ENCODE measurements around the gene STX16.

The STX16 gene

DNA sequence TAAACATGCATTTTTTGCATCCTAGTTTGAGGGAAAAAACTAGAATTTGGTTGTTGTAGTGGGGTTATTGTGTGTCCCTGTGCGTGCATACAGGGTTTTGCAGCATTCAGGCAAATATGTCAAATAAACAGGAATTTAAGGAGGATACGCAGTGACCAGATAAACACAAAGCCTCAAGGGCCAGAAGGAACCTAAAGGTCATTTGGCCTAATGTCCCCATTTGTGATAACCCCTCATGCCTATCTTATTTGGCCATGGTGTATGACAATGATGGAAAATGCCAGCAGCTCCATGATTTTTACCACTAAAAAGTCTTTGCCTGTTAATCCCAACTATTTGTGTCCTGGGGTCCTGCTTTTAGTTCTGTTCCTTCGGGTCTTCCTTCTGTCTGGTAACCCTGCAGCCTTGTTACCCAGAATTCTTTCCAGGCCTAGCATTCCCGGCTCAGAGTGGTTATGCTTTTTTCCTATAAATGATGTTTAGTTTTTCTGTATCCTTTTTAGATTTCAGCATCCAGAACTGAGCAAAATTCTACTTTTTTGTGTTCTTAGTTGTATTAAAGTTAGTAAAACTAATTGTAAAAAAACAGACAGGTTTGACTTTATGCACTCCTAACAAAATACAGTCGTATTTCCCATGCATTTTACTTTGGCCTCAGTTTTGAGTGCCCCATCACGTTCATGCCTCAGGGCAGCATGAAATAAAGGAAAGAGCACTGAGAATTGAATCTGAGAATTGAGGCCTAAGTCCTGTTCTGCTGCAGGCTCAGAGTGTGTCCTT lies 4.4 kb downstream of the STX16 start:
- no peak for DNase-seq

DNA sequence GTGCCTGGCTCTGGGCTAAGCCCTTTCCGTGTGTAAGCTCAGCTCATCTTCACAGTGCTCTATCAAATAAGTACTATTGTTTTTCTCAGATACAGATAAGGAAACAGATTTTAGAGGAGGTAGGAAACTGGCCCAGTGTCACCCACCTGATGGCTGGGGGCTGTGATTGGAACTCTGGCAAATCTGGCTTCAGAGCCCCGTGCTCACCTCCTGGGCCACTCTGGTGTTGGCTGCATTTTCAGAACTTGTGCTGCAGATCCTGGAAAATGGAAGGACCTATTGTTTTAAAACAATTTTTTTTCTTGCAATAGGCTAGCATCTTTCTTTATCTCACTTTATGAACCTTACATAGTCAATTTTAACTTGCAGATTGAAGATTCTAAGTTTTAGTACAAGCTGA lies 5.7 kb downstream of the STX16 start:
- DNase-seq: no peak

DNA sequence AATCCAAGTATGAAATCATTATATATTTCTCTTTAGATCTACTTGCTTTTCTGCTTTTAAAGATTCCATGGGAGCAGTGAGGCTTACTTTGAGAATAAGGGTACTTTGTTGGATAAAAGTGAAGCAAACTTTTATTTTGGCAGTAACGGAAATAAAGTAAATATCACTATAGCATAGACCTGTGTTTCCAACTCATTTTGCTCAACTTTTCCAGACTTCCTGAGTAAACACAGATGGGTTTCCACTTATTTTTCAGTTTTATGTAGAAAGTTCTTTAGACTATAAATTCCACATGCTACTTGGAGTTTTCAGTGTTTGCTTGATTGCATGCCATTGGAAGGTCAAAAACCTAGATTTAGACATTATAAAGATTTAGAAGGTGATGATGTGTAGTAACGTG lies 6.2 kb downstream of the STX16 start:
- no peak for DNase-seq

DNA sequence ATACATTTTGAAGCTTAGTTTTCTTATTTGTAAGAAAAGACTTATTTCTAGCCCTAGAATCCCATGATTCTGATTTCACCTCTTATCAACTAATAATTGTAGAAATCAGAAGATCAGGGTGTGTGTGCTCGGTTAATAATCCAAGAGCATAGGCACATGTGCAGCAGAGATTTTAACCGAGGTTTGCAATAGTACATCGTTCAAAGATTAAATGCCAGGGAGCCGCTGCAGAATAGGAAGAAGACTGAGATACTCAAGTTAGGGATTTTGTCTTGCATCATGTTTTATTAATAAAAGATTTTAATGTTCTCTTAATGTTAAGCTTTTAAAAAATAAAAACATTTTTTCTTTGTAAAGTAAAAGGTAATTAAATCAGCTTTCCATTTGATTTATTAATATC lies 6.9 kb downstream of the STX16 start:
- DNase-seq: no peak

DNA sequence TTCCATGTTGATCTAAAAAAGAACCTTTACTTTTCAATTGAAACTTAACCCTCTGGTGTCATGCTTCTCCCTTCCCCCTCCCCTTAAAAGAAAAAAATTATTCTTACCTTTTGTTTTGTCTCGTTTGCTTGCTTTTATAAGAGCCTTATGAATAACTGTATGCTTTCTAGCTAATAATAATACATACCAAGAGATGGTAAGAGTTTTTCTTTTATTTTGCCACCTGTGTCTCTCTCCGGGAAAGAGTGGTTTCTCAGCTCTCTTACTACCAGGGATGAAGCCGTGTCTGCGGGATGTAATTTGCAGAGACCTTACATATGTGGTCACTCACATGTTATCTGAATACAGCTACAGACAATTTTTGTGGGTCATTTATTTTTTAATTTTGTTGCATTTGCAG lies 7.7 kb downstream of the STX16 start:
- DNase-seq: no peak

DNA sequence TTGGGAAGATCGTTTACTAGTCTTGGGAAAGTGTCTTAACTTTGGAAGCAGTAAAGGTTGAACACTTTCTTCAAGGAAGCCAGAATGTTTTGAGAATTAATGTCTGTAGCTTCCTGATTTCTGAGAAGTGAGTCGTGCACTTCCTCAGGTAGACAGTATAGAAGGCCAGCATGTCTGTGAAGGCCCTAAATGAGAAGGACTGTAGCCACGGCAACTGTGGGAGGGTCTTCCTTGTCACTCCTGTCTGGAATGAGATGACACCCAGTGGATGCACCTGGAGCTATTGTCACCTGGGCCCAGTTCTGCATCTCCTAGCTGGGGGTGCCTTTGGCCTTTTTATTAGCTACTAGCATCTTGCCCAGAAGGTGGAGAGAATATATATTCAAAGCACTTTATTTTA lies 8.8 kb downstream of the STX16 start:
- no peak for DNase-seq

DNA sequence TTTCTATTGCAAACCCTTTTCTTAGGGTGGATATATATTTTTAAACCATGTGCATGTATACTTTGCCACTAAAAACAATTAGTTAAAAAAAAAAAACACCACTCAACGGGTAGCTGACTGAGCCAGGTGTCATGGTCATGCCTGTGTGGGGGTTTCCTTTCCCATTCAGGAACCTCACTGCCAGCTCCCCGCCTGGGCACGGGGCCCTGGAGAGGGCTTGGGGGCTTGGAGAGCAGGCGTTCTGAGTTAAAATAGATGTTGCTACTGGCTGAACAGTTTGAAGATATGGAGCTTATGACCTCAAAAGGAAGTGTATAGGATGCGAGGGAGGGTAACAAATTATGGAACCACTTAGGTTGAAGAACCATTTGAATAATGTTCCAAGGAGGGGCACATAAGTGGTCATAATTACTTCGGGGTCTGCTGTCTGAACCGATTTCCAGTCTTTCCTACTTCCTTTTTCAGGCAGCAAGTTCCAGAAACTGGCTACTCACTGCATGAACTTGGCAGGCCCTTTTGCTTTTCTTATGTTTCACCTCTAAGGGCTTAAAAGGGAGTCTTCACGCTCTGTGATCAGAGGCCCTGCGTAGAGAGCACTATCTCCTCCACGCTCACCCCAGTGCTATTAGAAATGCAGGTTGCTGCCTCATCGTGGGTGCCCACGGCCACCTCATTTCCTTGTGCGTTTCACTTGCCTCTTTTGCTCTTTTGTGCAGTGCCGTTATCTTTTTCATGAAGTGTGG lies 9.9 kb downstream of the STX16 start:
- DNase-seq: peak; percentile 51

DNA sequence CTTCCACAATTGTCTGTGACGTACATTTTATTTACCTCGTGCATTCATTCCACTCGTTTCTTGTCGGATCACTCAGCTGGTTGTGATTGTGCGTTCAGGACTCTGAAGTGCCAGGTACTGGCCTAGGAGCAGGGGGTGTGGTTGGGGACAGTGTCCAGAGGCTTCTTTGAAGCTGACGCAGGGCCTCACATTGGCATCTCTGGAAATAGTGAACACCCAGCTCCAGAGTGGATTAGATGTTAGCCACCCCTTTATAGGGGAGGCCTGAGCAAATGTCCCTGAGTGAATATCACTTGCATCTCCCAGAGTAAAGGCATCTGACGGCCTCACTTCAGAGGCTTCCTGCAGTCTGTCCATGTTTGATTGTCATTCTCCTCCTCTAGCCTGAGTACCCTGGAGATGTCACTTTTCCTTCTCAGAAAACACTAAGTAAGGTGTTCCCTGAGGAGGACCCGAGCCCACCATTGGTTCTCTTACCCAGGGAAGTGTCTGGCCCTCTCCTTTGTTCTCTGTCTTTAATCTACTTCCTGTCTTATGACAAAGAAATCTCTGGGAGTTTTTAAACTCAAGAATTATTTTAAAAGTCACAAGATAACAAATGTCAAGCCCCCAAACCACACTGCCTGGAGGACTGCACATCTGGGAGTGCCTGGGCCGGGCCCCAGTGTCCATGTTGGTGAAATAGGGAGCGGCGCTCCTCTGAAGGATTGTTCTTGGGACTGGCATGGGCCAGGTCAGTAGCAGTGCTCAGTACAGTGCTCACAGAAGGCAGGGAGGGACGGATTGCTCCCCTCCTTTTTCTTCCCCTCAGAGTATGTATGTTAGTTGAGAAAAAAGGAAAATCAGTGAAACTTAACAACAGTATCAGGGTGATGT lies 10.8 kb downstream of the STX16 start:
- no peak for DNase-seq

DNA sequence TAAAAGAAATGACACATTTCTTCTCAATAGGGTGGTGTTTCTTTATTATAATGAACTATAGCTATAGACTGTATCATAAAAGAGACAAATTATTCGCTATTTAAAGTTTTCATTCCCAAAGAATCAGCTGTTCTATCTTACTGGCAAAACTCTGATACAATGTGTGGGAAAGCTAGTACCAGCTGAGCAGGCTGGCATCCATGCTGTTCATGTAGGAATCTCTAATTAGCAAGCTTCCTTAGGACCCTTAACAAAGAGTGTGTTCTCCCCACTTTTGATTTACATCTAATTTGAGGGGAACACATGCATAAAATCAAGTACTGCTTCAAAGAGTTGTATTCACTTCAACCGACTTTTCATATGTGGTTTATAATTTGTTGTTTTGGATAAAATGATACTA lies 13.2 kb downstream of the STX16 start:
- no peak for DNase-seq

DNA sequence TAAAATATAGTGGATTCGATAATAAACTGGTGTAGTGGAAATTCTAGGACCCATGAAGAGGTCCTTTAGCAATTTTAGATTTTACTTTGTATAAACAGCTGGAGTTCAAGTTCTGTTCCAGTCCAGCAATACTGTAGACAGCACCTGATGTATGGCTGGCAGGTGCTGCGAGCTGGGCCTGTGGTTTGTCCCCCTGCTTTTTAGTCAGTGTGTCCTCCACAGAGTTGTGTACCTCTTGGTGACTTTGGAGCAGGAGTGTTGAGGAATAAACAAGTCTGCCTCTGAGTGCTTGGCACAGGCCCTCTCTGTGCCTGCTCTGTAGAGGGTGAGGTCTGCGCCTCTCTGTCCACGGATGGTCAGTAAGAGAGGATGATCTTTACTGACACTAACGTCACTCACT lies 13.8 kb downstream of the STX16 start:
- DNase-seq: no peak

DNA sequence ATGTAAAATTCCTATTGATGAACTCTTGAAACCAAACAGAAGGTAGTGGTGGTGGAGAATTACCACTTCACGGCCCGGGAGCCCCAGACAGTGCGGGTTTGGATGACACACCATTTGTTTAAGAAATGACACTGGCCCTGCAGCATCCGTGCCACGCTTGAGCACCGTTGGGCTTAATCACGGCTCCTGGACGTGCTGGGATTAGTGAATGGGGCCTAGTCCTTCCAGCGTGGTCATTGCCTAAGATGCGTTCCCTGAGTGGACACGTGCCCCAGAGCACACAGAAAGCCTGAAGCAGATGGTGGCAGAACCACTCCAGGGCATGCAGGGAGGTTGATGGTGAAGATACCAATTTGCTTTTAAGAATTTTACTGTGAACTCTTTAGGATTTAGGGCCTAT lies 14.5 kb downstream of the STX16 start:
- no peak for DNase-seq

DNA sequence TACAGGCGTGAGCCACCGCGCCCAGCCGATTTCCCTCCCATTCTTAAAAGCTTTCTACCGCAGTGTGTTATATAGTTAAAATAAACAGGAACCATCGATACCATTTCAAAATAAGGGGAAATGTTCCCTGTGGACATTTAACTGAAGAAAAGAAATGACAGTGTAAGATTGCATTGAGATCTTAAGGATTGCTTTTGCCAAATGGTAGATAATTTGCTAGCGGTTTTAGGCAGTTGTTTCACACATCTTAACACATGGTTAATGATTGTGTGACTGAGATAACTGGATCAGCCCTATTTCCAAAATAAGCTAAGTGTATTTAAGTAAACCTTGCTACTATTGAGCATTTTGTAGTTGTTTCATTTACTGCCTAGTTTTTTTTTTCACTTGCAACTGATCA lies 15.6 kb downstream of the STX16 start:
- no peak for DNase-seq

DNA sequence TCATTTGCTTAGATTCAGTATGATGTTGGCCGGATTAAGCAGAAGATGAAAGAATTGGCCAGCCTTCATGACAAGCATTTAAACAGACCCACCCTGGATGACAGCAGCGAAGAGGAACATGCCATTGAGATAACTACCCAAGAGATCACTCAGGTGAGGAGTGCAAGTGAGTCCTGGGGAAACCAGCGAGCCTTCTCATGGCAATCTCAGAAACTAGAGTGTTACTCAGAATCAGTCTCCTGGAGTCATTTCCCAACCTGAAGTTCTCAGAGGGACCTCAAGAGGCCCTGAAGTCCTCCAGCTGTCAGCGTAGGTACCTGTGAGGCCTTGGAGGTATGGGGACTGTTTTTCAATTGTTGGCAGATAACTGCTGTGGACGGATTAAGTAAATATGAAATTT lies 16.9 kb downstream of the STX16 start:
- no peak for DNase-seq

DNA sequence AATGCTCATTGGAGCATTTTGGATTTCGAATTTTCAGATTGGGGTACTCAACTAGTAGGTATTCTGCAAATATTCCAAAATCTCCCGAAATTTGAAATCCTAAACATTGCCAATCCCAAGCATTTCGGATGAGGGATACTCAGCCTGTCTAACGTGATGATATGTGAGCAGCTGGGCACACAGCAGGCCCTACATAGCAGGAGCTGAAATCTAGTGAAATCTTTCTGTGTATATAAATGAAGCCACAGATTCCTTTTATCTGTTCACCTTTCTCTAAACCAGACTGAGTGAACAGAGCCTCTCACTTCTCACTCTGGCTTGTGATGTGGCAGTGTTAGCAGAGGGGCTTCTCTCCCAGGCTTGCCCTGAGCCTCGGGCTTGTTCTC lies 17.8 kb downstream of the STX16 start:
- no peak for DNase-seq

DNA sequence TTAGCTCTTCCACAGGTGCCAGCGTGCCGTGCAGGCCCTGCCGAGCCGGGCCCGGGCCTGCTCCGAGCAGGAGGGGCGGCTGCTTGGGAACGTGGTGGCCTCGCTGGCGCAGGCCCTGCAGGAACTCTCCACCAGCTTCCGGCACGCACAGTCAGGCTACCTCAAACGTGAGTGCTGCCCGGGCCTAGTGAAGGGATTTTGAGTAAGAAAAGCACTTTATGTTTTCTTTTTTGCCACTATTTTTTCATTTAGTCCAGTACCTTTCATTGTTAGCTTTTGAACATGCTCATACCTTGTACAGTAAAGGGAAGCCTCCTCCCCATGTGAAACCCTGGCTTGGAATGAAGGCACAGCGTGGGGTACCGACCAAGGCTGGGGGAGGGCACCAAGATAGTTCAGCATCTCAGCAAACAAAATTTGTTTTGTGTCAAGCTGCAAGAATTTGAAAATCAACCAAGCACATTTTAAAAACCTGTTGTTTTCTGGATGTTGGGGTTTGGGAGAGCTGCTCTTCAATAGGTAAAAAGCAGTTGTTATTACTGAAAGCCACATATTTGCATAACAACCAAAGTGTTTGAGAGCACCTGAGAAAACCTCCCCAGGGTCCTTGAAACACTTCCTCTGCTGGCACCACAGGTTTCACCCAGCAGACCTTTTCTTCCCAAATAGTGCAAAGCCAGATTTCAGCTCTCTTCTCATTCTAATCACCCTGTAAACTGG lies 18.4 kb downstream of the STX16 start:
- DNase-seq: no peak

DNA sequence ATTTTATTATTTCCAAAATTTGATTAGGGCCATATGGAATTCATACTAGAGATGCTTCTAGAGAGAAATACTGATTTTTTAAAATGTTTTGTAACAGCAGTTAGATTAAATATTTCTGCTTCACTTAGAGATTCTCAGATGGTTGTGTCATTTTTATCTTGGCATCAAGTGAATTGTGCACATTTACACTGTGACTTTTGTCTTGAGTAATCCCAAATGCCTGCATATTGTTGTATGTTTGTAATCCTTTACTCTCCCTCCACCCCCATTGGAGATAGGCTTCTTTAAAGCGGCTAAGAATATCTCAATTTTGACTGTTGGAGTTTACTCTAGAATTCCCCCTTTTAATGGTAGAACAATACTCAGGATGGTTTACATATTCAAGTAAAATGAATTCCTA lies 19.0 kb downstream of the STX16 start:
- no peak for DNase-seq

DNA sequence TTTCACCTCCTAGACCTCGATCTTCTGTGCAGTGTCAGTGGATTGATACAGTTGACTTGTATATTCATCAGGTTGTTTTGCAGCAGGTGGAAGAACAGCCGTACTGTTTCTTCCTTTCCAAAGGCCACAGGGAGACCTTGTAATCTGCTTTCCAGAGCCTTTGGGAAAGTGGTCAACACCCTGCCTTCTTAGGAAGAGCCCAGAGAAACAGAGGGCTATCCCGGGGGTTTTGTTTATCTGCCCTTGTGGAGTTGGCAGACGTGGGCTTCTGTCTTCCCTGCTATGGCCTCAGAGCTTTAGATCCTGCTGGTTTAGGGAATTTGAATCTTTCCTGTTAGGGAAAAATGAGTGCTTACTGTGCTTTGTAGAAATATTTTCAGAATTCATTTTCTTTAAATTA lies 19.6 kb downstream of the STX16 start:
- DNase-seq: no peak

DNA sequence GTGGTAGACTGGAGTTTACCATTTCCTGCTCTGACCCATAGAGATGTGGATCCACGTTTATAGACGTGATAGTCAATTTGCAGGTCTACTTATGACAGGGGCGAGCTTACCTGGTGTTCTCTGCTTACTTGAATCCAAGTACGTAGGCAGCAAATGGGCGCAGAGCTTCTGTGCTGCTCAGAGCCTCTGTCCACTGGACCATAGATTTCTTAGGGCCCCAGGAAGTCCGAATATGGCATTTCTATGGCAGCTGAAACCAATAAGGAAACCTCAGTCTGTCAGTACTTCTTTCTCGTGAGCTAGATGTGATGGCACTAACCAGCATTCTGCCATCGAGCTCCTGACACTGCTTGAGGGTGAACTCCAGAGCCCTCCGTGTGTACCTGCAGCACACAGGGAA lies 22.0 kb downstream of the STX16 start:
- DNase-seq: no peak

DNA sequence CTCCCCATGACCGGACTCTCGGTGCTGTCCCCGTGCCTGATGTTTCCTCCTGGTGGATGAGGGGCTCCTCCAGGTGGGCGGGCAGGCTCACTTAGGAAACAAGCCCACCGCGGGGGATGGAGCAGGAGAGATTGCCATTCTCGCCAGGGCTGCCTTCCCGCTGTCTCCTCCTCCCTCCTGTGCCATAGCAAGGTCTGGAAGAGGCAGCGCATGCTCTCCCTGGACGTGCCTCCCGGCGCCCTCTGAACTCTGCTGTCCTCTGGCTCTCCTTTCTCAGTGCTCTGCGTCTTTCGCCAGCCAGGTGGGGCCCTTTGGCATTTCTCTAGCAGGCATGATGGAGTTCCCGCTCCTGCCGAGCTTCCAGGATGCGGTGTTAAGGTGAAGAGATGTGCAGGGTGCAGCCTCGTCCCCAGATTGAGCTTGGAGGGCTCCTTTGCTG lies 24.1 kb downstream of the STX16 start:
- DNase-seq: no peak

DNA sequence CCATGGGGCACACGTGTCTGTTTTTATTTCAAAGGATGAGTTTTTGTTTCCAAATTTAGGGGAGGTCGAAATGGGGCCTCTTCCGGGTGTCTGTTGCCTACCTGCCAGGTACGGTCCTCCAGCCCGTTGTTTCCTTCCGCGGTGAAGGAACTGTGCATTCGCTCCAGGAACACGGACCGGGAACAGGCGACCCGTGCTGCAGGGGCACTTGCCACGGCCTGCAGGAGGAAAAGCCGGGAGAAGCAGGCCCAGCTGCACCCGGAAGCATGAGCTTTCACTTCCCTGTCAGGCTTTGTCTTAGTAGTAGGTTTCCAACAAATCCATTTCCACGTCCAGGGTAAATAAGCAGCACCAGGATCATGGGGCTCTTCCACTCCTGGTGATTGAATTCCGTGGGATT lies 24.6 kb downstream of the STX16 start:
- no peak for DNase-seq

DNA sequence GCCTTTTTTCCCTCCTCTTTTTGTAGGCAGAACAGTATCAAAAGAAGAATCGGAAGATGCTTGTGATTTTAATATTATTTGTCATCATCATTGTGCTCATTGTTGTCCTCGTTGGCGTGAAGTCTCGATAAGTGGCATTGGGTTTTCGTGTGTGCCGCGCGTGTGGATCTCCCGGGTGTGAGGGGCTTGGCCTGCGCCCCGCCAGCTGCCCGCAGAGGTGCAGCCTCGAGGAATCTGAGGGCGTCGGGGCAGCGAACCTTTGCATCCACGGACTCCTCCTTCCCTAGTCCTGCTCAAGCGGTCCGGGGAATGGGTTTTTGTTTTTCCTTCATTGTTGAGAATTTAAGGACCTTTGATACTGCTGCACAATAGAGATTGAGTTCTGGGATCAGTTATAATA lies 25.1 kb downstream of the STX16 start:
- DNase-seq: no peak

DNA sequence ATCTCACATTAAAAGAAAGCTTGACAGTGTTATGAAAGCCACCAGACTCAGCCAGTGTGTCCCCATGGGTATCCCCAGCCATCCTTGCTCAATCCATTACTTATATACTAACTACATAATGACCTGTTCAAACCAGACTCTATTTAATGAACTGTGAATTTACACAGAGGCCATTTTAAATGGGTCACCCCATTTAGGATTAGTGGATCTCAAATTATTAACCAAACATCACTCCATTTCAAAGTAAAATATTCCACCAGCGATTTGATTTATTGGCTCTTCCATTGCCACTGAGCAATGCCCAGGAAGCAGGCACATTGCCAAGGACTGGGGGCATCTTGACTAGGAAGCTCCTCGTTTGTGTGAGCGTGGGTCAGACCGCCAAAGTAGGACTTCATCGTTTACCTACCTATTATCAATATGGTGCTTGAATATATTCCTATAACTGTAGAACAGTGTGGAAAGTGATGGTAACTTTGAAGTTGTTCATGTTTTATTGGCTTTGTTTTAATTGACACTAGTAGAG lies 26.1 kb downstream of the STX16 start:
- DNase-seq: no peak

DNA sequence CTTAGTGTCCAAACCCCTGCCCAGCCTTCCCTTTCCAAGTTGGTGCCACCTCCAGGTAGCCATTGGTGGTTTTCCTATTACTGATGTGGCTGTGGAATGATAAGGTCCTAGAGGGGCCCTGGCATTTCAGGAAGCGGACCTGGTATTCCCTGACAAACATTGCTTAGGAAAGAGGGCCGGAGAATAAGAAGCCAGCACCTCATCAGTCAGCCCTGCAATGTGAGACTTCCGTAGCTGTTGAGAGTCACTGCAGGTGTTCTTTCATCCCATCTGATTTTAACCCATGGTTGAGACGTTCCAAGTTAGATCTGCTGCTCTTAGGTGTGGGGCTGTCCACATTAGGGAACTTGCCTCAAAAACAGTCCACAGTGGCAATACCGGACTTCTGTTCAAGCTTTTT lies 26.7 kb downstream of the STX16 start:
- DNase-seq: no peak
